Transverse colon (tissue), 4 donors: Measurements from ENCODE around the gene PLPP1.

Experiments
- EP300 ChIP-seq: sonication (generic); formaldehyde crosslinking; IDR thresholded peaks from one replicate; pipeline ENCODE4 v1.6.1; 2017; ENCODE audit warnings: antibody characterized with exemption, low read depth
- POLR2A ChIP-seq: fragments of 450-650 bp; IDR thresholded peaks from one replicate; pipeline ENCODE4 v1.6.1; 2016; ENCODE audit warnings: antibody characterized with exemption, mild to moderate bottlenecking, moderate library complexity
- POLR2AphosphoS5 ChIP-seq, 3 donors: sonication (generic); formaldehyde crosslinking; IDR thresholded peaks; one replicate each; pipeline ENCODE4 v1.6.1; 2016; ENCODE audit warnings: antibody characterized with exemption in 3 of 3
- TF ChIP-seq, protein P1 (sequence below), 5 experiments: fragments of 200-600 bp in 3 of 5; fragments of 450-650 bp in 2 of 5; sonication (generic) in 3 of 5; IDR thresholded peaks; 1 replicate in 2 of 5; 2 replicates in 3 of 5; pipeline ENCODE4 v1.5.1; 2016 to 2017; ENCODE audit warnings: antibody characterized with exemption in 5 of 5, inconsistent platforms in 3 of 5, mild to moderate bottlenecking in 2 of 5, moderate library complexity in 1 of 5

DNA sequence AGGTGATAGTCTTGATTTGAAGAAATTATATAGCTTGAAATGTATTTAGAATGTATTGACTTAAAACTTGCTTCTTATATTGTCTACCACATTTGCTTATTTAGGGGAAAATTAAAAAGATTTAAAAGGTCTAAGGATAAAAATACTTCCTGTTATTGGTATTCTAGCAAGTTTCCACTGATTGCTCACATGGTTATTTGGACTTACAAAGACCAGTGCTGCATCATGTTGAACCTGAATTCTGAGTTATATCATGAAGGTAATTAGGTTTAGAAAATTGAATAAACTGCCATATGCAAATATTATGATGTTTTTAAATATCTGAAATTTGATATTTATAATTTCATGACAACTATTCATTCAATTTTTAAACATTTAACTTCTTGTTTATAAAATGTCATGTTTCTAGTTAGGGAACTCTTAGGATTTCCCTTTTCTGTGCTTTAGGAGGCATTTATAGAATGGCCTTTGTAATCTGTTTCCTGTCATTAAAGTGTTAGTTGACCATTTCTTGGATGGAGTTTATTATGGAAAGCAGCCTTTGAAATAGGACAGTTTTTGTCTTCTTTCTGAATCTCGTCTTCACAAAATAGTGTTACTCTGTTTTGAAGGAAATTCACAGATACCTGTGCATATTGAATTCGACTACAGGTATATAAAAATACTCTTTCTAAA lies 141.1 kb downstream of the PLPP1 start:
- no peak for TF ChIP-seq POLR2AphosphoS5 (IDR thresholded peaks at IDR 0.05)
- TF ChIP-seq, protein P1, sequence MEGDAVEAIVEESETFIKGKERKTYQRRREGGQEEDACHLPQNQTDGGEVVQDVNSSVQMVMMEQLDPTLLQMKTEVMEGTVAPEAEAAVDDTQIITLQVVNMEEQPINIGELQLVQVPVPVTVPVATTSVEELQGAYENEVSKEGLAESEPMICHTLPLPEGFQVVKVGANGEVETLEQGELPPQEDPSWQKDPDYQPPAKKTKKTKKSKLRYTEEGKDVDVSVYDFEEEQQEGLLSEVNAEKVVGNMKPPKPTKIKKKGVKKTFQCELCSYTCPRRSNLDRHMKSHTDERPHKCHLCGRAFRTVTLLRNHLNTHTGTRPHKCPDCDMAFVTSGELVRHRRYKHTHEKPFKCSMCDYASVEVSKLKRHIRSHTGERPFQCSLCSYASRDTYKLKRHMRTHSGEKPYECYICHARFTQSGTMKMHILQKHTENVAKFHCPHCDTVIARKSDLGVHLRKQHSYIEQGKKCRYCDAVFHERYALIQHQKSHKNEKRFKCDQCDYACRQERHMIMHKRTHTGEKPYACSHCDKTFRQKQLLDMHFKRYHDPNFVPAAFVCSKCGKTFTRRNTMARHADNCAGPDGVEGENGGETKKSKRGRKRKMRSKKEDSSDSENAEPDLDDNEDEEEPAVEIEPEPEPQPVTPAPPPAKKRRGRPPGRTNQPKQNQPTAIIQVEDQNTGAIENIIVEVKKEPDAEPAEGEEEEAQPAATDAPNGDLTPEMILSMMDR (IDR thresholded peaks at IDR 0.05), result no peak
- TF ChIP-seq POLR2A, result no peak
- no peak for TF ChIP-seq EP300
